HG03066 (cell line): ENCODE results near the gene ROM1.
"Not testable (repeated sequence)": the region's sequence is repeated elsewhere in the genome, so short reads cannot be mapped to it uniquely, and the experiment has no call there.

Experiments used
- ATAC-seq: cut with Tn5 transposase; IDR thresholded peaks from one replicate; pipeline ENCODE4 v1.9.1; 2021; ENCODE audit warnings: low read depth; ENCODE audit not compliant: unreplicated experiment

ROM1 gene

GRCh38 chr11:62581735-62582134 is 31.3 kb upstream of the ROM1 start:
- not testable (repeated sequence) for ATAC-seq

- ATAC-seq: not testable (repeated sequence)
Observed at GRCh38 chr11:62585356-62585755, 27.7 kb upstream of the ROM1 start.

- ATAC-seq: no peak
Observed at GRCh38 chr11:62588966-62589637, 24.0 kb upstream of the ROM1 start.

- ATAC-seq: peak; percentile 91
Observed at GRCh38 chr11:62591448-62592145, 21.5 kb upstream of the ROM1 start, which contains the start of gene TUT1. Gene TUT1, minus strand, starts transcription at chr11:62591523. Its CDS starts 38 bp downstream, at chr11:62591485.

- ATAC-seq: no peak
Observed at GRCh38 chr11:62592146-62592815, 20.8 kb upstream of the ROM1 start.

GRCh38 chr11:62592989-62593421 is 20.1 kb upstream of the ROM1 start:
- ATAC-seq: no peak

- no peak for ATAC-seq
Observed at GRCh38 chr11:62593434-62594044, 19.5 kb upstream of the ROM1 start.

- no peak for ATAC-seq
Observed at GRCh38 chr11:62595124-62595523, 17.9 kb upstream of the ROM1 start.

GRCh38 chr11:62599069-62599696 is 13.9 kb upstream of the ROM1 start:
- peak; percentile 39 for ATAC-seq

- no peak for ATAC-seq
Observed at GRCh38 chr11:62599901-62600300, 13.2 kb upstream of the ROM1 start.

GRCh38 chr11:62600367-62601121 is 12.5 kb upstream of the ROM1 start:
- ATAC-seq: no peak

- no peak for ATAC-seq
Observed at GRCh38 chr11:62601122-62601371, 12.0 kb upstream of the ROM1 start.

- peak; percentile 74 for ATAC-seq
Observed at GRCh38 chr11:62601372-62602140, 11.5 kb upstream of the ROM1 start, which contains the start of gene MTA2. Gene MTA2, minus strand, starts transcription at chr11:62601865. Its CDS starts 415 bp downstream, at chr11:62601450.

- ATAC-seq: no peak
Observed at GRCh38 chr11:62602141-62603071, 10.7 kb upstream of the ROM1 start.

GRCh38 chr11:62603072-62603408 is 10.0 kb upstream of the ROM1 start:
- ATAC-seq: no peak

GRCh38 chr11:62603776-62604299 is 9.2 kb upstream of the ROM1 start:
- ATAC-seq: no peak

- ATAC-seq: no peak
Observed at GRCh38 chr11:62604460-62605120, 8.5 kb upstream of the ROM1 start.

GRCh38 chr11:62605467-62605866 is 7.6 kb upstream of the ROM1 start:
- ATAC-seq: no peak
